ENCODE results near the gene WDR33. TPM values are rescaled to one million over a fixed set of nuclear protein-coding genes. Genes with fewer than 3 reads are reported as not detected.
A peak's percentile ranks its signal among the peaks of the same experiment; 100 is the strongest.

The WDR33 gene
- total RNA-seq, 2 experiments from 2014 or later = 70.7 to 96.6 TPM

DNA sequence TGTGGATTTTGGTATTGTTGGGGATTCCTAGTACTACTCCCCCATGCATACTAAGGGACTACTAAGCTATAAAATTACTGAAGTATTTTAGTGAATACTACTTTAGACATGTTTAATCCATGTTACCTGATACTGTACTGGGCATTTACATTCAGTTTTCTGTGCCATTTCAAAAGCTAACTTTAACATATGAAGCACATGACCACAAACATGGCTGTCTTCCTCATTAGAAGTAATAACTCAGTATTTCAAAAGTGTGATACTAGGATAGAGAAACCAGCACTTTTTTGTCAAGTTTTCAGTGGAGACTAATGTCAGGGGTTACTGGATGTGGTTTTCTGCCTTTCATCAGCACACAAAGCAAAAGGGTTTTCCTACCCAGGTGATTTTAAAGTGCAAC is 27.9 kb downstream of the WDR33 start:
- no peaks in the 10 kb centered on the region for H4K20me1 ChIP-seq (ENCODE audit: insufficient read depth, low read length)

DNA sequence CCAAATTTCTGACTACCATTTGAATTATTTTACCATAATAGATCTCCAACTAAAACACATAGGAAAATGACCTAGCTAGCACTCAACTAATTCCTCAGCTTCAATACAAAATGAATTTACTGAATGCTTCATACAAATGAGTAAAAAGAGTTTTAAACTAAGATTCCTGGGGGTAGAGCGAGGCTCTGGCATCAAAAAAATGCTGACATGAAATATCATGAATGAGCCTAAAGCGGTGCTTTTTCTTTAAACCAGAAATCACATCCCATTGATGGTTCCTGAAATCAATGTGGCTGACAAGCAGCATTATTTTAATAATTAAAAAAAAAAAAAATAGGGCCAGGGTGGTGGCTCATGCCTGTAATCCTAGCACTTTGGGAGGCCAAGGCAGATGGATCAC is 32.1 kb downstream of the WDR33 start:
- intact Hi-C loops (cut with micrococcal nuclease; ENCODE audit: unreplicated experiment) = no loop called here
- Histone ChIP-seq H3K9me3 (ENCODE audit: low read length) (0 out of 2 replicates have a peak, but pooled peaks cover 5% of the 10 kb centered on the region), H3K4me1 (ENCODE audit: insufficient read depth, low read length, poor library complexity, severe bottlenecking) (peaks cover 22% of the 10 kb centered on the region), H3K9me2 (ENCODE audit: insufficient read depth, low read length) (no peaks in the 10 kb centered on the region), H3K27ac (ENCODE audit: low read depth, low read length, poor library complexity, severe bottlenecking) (no peak overlapping the region), H3K4me3 (ENCODE audit: low read depth, low read length, poor library complexity, severe bottlenecking) (no peak overlapping the region), H2AFZ (ENCODE audit: low read length) (no peak overlapping the region), H3K4me2 (ENCODE audit: low read length) (no peak overlapping the region), H3K79me2 (ENCODE audit: insufficient read depth, low read depth, low read length) (peaks cover 99% of the 10 kb centered on the region), H4K20me1 (ENCODE audit: insufficient read depth, low read length) (peaks cover 13% of the 10 kb centered on the region), H3K36me3 (ENCODE audit: insufficient read depth, low read length) (peaks cover 71% of the 10 kb centered on the region)
- POLR2A ChIA-PET = interaction anchor here (0.7 to 2.1 kb wide), 5 partner anchors 11 to 29 kb away, joined by 3 to 13 read pairs (median 3); no protein-coding TSS in a partner anchor
- DNase-seq (ENCODE audit: low spot score) = no peak
- TF ChIP-seq, protein P1, sequence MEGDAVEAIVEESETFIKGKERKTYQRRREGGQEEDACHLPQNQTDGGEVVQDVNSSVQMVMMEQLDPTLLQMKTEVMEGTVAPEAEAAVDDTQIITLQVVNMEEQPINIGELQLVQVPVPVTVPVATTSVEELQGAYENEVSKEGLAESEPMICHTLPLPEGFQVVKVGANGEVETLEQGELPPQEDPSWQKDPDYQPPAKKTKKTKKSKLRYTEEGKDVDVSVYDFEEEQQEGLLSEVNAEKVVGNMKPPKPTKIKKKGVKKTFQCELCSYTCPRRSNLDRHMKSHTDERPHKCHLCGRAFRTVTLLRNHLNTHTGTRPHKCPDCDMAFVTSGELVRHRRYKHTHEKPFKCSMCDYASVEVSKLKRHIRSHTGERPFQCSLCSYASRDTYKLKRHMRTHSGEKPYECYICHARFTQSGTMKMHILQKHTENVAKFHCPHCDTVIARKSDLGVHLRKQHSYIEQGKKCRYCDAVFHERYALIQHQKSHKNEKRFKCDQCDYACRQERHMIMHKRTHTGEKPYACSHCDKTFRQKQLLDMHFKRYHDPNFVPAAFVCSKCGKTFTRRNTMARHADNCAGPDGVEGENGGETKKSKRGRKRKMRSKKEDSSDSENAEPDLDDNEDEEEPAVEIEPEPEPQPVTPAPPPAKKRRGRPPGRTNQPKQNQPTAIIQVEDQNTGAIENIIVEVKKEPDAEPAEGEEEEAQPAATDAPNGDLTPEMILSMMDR (conservative IDR thresholded peaks at IDR 0.05; ENCODE audit: low read length) = no peak
- TF ChIP-seq EZH2phosphoT487 (IDR thresholded peaks at IDR 0.05; ENCODE audit: borderline replicate concordance, low read depth, low read length) = no peak
- BruUV-seq (replicated peaks) = no TSS peak
- CTCF ChIA-PET (ENCODE audit: unreplicated experiment) = no interaction called here

More for the DNA sequence above, 27.9 kb downstream of the WDR33 start:
- no peaks in the 10 kb centered on the region for H3K9me2 ChIP-seq (ENCODE audit: insufficient read depth, low read length)
- intact Hi-C loops (cut with micrococcal nuclease; ENCODE audit: unreplicated experiment) = no loop called here
- H3K4me3 ChIP-seq (ENCODE audit: low read depth, low read length, poor library complexity, severe bottlenecking) = no peak overlapping the region
- no peak for TF ChIP-seq EZH2phosphoT487 (IDR thresholded peaks at IDR 0.05; ENCODE audit: borderline replicate concordance, low read depth, low read length)
- TF ChIP-seq, protein P1 (conservative IDR thresholded peaks at IDR 0.05; ENCODE audit: low read length) = no peak
- H2AFZ ChIP-seq (ENCODE audit: low read length) = no peak overlapping the region
- H3K79me2 ChIP-seq (ENCODE audit: insufficient read depth, low read depth, low read length) = peaks cover 85% of the 10 kb centered on the region
- H3K4me2 ChIP-seq (ENCODE audit: low read length) = no peak overlapping the region
- H3K27ac ChIP-seq (ENCODE audit: low read depth, low read length, poor library complexity, severe bottlenecking) = no peak overlapping the region
- H3K9me3 ChIP-seq (ENCODE audit: low read length) = 0 out of 2 replicates have a peak, but pooled peaks cover 5% of the 10 kb centered on the region
- POLR2A ChIA-PET = interaction anchor here (0.6 to 1.6 kb wide), 4 partner anchors 14 to 60 kb away, joined by 3 read pairs; no protein-coding TSS in a partner anchor
- CTCF ChIA-PET (ENCODE audit: unreplicated experiment) = interaction anchor here (0.6 to 1.1 kb wide), 2 partner anchors 11 to 45 kb away, joined by 3 read pairs; no protein-coding TSS in a partner anchor
- peaks cover 69% of the 10 kb centered on the region for H3K36me3 ChIP-seq (ENCODE audit: insufficient read depth, low read length)
- DNase-seq (ENCODE audit: low spot score) = no peak
- H3K4me1 ChIP-seq (ENCODE audit: insufficient read depth, low read length, poor library complexity, severe bottlenecking) = peaks cover 6% of the 10 kb centered on the region
- TSS peak; percentile 59 for BruUV-seq (replicated peaks)

DNA sequence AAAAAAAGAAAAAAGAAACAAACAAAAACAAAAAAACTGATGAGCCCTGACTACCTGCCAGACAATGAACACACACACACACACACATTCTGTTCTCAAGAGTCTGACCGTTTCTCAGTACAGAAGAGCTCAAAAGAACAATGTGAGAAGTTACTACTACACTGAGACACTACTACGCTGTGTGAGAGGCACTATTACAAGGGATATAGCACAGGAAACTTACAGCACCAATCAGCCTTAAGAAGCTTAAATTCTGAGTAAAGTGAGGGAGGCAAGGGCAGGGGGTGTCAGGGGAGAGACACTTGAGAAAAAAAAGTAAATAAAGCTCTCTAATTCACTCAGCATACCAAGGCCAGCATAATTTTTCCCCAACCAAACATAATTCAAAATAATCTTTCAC is 32.5 kb downstream of the WDR33 start:
- Histone ChIP-seq H3K36me3 (ENCODE audit: insufficient read depth, low read length) (peaks cover 74% of the 10 kb centered on the region), H3K9me3 (ENCODE audit: low read length) (0 out of 2 replicates have a peak, but pooled peaks cover 5% of the 10 kb centered on the region), H3K9me2 (ENCODE audit: insufficient read depth, low read length) (no peaks in the 10 kb centered on the region), H3K4me3 (ENCODE audit: low read depth, low read length, poor library complexity, severe bottlenecking) (no peak overlapping the region), H2AFZ (ENCODE audit: low read length) (no peak overlapping the region), H3K4me1 (ENCODE audit: insufficient read depth, low read length, poor library complexity, severe bottlenecking) (peaks cover 22% of the 10 kb centered on the region), H4K20me1 (ENCODE audit: insufficient read depth, low read length) (peaks cover 15% of the 10 kb centered on the region), H3K4me2 (ENCODE audit: low read length) (no peak overlapping the region), H3K27ac (ENCODE audit: low read depth, low read length, poor library complexity, severe bottlenecking) (no peak overlapping the region), H3K79me2 (ENCODE audit: insufficient read depth, low read depth, low read length) (peaks cover 99% of the 10 kb centered on the region)
- intact Hi-C loops (cut with micrococcal nuclease; ENCODE audit: unreplicated experiment) = no loop called here
- POLR2A ChIA-PET = interaction anchor here (0.9 to 2.1 kb wide), 6 partner anchors 11 to 58 kb away, joined by 3 to 13 read pairs (median 4); no protein-coding TSS in a partner anchor
- no peak for DNase-seq (ENCODE audit: low spot score)
- CTCF ChIA-PET (ENCODE audit: unreplicated experiment) = no interaction called here
- no peak for TF ChIP-seq EZH2phosphoT487 (IDR thresholded peaks at IDR 0.05; ENCODE audit: borderline replicate concordance, low read depth, low read length)
- TF ChIP-seq, protein P1 (conservative IDR thresholded peaks at IDR 0.05; ENCODE audit: low read length) = no peak
- no TSS peak for BruUV-seq (replicated peaks)

All from OCI-LY7 (cell line).